Occipital lobe (tissue), 2 donors: ENCODE results near the gene ARAP3. TPM values are rescaled to one million over a fixed set of nuclear protein-coding genes. Genes with fewer than 3 reads are reported as not detected.
"Not testable (repeated sequence)": the region's sequence is repeated elsewhere in the genome, so short reads cannot be mapped to it uniquely, and the experiment has no call there.

ENCODE experiments used
- DNase-seq: peaks from one replicate; lab custom pipeline; 2025; lab: John Stamatoyannopoulos, UW
- total RNA-seq: library from RNA; depleted of rRNA; stranded (reverse); fragments of >200 nt; gene quantifications from one replicate; pipeline ENCODE4 v1.2.3, GENCODE V29; 2014

Gene ARAP3, protein sequence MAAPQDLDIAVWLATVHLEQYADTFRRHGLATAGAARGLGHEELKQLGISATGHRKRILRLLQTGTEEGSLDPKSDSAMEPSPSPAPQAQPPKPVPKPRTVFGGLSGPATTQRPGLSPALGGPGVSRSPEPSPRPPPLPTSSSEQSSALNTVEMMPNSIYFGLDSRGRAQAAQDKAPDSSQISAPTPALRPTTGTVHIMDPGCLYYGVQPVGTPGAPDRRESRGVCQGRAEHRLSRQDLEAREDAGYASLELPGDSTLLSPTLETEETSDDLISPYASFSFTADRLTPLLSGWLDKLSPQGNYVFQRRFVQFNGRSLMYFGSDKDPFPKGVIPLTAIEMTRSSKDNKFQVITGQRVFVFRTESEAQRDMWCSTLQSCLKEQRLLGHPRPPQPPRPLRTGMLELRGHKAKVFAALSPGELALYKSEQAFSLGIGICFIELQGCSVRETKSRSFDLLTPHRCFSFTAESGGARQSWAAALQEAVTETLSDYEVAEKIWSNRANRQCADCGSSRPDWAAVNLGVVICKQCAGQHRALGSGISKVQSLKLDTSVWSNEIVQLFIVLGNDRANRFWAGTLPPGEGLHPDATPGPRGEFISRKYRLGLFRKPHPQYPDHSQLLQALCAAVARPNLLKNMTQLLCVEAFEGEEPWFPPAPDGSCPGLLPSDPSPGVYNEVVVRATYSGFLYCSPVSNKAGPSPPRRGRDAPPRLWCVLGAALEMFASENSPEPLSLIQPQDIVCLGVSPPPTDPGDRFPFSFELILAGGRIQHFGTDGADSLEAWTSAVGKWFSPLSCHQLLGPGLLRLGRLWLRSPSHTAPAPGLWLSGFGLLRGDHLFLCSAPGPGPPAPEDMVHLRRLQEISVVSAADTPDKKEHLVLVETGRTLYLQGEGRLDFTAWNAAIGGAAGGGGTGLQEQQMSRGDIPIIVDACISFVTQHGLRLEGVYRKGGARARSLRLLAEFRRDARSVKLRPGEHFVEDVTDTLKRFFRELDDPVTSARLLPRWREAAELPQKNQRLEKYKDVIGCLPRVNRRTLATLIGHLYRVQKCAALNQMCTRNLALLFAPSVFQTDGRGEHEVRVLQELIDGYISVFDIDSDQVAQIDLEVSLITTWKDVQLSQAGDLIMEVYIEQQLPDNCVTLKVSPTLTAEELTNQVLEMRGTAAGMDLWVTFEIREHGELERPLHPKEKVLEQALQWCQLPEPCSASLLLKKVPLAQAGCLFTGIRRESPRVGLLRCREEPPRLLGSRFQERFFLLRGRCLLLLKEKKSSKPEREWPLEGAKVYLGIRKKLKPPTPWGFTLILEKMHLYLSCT (N-terminal part only)
- total RNA-seq: 3.3 TPM

- DNase-seq: no peak
Measured at GRCh38 chr5:141681695-141682641, at the start of gene ARAP3. Gene ARAP3 (minus strand): TSS chr5:141682230. CDS start chr5:141680486, 1,744 bp downstream.

DNA sequence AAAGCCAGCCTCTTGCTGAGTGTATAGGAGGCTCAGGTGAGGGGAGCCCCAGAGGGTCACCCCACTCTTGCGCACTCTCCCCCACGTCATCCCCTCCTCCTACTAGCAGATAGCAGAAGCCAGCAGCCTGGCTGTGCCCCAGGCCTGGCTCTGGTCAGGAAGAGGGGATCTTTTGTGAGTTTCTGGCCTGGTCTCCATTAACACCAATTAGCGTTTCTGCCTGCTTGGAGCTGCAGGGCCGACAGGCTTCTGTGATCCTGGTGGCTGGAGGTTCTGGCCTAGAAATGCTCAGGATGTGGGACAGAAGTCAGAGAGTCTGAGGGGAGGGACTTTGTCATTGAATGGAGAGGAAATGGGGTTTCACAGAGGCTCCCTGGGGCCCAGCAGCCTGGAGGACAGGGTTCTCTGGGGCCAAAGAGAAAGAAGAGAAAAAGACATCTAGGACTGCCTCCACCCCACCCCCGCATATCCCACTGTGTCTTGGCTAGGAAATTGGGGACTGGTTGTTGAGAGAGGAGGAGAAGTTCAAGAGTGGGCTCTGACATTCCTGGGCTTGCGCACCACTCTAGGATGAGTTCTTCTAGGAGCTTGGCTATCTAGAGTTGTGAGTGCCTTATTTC lies 47.5 kb upstream of the ARAP3 start:
- no peak for DNase-seq

DNA sequence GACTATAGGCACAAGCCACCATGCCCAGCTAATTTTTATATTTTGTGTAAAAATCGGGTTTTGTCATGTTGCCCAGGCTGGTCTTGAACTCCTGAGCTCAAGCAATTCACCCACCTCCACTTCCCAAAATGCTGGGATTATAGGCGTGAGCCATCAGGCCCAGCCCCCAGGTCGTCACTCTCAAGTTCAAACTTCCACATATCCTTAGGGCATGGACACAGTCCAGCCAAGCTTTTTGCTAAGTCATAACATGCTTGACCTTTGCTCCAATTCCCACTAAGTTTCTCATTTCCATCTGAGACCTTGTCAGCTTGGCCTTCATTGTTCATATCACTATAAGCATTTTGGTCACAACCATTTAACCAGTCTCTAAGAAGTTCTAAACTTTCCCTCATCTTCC lies 43.9 kb upstream of the ARAP3 start:
- DNase-seq: no peak

DNA sequence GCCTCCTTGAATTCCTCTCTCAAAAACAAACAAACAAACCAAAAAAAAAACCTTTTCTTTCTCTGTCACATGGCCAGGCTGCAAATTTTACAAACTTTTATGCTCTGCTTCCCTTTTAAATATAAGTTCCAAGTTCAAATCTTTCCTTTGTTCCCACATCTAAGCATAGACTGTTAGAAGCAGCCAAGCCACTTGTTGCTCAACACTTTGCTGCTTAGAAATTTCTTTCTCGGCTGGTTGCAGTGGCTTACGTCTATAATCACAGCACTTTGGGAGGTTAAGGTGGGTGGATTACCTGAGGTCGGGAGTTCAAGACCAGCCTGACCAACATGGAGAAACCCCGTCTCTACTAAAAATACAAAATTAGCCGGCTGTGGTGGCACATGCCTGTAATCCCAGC lies 43.1 kb upstream of the ARAP3 start:
- DNase-seq: not testable (repeated sequence)

DNA sequence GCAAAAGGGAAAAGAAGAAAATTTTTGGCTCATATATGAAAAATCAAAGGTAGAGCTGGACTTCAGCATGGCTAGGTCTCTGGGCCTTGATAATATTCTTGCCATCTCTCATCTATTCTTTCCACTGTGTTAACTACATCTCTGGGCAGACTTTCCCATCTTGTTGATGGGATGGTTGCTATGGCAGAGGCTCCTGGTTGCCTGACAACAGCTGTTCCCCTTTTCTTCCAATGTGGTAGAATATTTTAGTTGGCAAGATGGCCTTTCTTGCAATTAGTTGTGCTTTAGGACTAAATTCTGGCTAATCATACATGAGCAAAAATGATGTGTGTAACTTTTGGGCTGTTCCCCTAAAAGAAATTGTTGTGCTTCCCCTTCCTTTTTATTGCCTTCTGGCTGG lies 40.2 kb upstream of the ARAP3 start:
- DNase-seq: no peak

DNA sequence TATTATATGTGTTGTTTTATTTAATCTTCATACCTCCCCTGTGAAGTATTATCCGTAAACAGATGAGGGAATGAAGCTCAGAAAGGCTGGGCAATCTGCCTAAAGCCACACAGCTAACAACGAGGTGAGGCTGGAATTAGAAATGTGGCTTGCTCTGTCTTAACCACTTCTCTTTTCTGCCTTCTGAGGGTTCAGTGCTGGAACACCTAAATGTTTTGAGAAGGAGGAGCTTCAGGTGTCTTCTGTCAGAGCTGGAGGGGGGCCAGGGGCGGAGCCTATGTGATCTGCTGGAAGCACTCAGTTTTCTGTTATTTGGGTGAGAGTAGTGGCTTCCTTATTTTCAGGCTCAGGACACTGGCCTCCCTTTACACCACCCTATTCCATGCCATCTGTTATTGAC lies 35.0 kb upstream of the ARAP3 start:
- DNase-seq: no peak

DNA sequence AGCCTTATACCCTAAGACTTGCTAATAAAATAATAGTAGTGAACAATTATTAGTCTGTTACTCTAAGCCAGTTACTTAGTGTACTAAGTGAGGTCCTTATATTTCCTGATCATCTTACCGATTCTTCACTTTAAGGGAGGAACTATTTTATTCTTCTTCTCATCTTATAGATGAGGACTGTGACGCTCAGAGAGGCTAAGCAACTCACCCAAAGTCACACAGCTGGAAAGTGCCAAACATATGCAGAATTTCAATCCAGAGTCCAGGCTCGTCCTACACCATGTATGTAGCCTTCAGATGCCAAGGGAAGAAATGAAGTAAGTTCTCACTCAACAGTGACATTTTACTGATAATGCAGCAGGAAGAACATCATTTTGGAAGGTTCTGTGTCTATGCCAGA lies 34.4 kb upstream of the ARAP3 start:
- DNase-seq: no peak

GRCh38 chr5:141716009-141716408 lies 34.0 kb upstream of the ARAP3 start:
- no peak for DNase-seq

DNA sequence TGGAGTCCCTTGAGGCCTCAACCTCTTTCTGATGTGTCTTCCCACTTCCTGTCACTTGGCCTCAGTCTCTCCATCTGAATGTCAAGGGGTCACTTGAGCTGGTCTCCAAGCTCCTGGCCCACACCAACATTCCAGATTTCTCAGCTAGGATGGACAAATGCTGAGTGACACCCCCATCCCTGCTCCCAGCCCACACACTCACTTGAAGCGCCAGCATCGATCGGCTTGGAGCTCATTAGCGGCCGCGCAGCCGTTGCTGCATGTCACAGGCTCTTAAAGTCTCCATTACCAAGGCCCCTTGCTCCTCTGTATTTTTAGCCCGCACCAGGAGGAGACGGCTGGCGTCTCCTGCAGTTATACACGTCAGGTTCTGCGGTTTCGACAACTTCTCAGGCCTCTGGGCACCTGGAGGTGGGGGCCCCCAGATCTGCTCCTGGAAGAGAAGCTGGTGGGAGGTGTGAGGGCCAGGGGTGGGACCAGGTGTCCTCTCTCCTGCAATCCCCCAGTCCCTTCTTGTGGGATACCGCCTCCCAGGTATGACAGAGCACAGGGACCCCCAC lies 33.4 kb upstream of the ARAP3 start:
- DNase-seq: no peak

DNA sequence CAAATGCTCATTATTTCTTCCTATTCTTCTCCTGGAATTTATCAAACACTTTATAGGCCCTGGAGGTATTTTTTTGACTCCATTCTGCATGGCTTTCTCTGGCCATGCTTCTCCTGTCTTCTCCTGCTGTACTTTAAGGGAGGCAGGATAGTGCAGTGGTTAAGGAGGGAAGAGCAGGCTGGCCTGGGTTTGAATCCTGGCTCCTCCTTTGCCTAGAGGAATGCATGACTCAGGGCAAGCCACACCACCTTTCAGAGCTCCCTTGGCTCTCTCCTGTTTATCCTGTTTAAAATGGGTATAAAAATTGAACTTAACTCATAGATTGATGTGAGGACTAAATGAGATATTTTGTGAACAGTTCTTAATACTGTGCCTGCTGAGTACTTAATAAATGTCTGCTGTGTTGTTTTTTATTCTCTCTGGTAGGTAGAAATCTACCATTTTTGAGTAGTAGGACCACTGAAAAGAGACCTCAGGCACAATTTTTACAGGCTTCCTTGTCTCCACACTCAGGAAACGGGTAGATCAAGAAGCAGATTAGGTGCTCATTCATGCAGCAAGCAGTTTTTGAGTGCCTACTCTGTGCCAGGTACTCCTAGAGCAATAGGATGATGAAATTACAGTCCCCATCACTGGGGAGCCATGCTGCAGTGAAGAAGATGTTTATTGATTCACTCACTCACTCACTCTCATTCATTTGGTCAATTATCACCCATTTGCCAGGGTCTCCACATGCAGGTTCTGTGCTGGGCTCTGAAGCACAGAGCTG lies 32.7 kb upstream of the ARAP3 start:
- DNase-seq: no peak

DNA sequence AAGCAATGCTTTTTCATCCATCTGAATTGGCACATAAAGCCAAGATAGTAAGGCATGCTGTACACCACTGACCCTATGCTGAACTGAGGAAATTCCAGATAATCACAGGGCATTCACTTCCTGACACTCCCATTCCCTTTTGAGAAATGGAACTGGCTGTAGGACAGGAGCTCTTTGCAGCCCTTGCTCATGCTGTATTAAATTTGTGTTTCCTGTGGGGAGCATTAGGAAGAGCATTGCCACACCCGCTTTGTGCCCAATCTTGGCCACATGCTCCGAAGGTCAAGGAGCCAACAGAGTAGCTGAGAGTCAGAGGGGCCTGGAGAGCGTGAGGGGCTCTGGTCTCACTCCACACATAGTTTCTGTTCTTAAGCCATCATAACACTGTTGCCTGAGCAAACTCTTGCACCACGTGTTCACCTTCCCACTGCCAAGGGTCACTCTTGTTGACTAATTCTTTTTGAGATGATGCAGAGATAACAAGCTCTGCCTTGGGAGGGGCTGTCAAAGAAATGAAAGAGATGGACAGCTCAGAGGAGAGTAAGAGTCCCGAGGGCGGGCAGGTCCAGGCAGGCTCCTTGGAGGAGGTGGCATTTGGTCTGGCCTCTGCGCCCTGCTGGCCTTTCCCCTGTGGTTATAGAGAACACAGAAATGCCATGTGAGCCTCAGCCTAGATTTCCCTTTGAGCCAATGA lies 31.7 kb upstream of the ARAP3 start:
- no peak for DNase-seq

DNA sequence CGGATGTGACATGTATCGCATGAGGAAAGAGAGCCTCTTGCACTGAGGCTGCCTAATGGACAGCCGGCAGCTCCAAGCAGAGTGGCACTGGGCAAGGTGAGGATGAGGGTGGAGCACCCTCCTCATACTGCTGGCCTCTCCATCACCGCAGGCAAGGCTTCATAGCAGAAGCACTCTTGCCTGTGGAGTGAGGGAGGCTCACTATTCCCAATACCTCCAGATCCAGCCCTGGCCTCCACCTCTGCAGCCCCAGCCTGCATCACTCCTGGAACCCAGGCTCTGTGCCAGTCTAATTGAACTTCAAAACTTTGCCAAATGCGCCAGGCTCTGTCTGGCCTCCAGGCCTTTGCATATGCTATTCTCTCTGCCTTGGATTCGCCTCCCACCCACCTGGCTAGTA lies 29.7 kb upstream of the ARAP3 start:
- DNase-seq: no peak

GRCh38 chr5:141709699-141710267 lies 27.8 kb upstream of the ARAP3 start:
- no peak for DNase-seq

DNA sequence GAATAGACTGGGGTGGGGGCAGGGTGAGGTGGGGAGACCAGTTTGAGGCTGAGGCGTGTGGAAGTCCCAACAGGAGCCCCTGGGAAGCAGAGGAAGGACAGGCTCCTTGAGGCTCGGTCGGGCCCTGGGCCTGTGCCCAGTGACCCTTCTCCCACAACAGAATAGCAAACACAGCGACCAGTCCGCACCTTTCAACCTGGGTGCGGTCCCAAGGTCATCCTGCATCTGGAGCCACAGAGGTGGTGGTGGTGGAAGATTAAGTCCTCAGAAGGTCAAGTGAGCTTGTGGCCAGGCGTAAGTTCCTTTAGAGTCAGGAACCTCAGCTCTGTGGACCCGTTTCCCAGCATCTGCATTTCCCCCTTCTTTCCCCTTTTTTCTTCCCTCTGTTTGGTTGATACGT lies 26.0 kb upstream of the ARAP3 start:
- no peak for DNase-seq

- DNase-seq: no peak
Measured at GRCh38 chr5:141707510-141707909, 25.5 kb upstream of the ARAP3 start.

- no peak for DNase-seq
Measured at GRCh38 chr5:141706121-141706520, 24.1 kb upstream of the ARAP3 start.

DNA sequence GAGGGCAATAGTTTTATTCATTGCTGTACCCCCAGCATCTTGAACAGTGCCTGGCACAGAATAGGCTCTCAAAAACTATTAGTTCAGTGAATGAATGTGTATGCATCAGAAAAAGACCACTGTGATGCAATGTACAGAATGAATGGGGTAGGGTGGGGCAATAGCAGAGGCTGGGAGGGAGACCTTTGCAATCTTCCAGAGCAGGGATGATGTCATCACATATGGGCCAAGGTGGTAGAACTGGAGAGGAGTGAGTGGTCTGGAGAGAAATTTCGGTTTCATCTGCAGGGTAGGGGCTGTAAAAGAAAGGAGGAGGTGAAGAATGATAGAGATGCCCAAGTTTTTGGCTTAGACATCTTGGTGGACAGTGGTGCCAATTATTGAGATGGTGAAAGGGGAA lies 23.4 kb upstream of the ARAP3 start:
- DNase-seq: no peak

DNA sequence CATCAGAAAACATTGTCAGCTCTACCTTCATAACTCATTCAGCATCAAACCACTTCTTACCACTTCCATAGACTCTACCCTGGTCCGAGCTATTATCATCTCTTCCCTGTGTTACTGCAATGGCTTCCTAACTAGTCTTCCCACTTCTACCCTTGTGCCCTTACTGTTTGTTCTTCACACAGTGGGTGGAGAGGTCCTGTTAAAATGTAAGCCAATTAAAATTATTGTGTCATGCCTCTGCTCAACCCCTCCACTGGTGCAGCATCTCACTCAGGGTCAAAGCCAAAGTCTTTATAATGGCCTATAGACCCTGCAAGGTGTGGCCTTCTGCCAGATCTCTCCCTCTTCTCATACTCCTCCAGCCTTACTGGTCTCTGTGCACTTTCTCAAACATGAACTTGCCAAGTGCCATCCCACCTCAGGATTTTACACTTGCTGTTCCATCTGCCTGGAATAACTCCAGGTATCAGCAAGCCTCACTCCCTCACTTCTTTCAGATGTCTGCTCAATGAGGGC lies 22.8 kb upstream of the ARAP3 start:
- no peak for DNase-seq
